ENCODE measurements around the gene LMNA.
A peak's percentile ranks its signal among the peaks of the same experiment; 100 is the strongest.

Gene LMNA

DNA sequence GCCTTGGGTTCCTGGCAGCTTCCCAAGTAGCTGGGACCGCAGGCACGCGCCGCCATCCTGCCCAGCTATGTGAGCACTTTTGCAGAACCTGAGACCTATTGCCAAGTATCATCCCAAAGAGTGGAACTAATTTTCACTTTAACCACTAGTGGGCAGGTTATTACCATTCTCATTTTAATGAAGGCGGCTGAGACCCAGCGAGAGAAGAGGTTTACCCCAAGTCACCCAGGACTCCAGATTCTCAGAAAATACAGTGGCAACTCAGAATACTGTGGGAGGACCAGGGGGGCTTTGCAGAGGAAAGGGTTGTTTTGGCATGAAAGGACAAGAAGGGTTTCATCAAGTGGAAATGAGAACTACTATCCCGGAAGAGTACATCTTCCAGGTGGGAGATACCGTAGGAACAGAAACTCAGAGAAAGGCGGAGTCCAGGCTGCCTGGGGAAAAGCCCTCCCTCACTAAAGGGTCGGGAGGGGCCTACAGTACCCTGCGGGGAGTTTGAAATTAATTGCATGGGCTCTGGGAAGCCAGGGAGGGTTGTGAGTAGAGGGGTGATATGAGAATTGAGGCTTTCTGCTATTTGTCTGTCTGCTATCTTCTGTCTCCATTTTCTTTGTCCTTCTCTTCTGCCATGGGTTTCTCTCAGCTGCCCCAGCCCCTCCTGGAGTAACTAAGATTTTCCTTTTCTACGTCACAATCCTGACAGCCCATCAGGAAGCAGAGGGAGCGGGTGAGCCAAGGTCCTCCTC lies 31.7 kb downstream of the LMNA start:
- peak; percentile 93 for DNase-seq

DNA sequence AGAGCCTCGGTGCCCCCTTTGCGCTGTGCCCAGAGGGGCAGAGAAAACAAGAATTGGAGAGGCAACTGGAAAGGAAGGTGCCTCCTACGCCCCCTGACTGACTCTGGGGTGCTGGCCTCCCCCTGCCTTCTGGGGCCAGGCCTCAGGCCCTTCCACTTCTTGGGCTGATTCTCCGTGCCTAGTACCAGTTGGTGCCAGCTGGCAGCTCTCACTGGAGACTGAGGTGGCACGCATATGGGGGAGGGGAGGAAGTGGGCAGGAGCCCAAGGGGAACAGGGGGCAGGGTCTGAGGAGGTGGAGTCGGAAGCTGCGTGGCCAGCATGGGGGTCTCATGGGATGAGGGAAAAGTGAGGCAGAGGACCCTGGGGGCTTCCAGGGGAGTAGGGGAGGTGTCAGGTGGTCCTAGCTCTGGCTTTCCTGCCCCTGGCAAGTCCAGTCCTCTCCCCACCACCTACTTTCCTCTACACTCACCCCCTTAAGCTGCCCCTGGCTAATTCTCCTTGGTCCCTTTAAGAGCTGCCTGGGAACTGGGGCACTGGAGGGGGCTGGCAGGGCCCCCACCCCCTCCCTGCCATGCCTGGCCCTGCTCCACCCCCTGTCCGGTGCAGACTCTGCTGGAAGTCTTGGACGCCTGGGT lies 32.4 kb downstream of the LMNA start:
- peak; percentile 45 for DNase-seq

DNA sequence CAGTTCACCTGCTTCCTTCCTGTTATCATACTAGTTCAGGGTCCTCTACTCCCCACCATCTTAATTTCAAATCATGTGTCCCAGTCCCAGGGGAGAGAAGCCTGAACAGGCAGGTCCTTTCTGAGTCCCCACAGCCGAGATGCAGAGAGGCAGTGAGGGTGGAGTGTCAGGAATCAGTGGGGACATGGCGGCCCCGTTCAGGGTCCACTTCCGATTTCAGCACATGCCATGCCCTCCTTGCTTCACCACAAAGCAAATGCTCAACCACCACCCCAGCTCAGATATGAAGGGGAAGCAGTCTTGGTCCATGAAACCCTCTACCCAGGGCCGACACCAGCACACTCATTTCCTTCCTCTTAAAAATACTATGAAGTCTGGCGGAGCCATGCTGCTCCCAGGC lies 33.7 kb downstream of the LMNA start:
- DNase-seq = no peak

DNA sequence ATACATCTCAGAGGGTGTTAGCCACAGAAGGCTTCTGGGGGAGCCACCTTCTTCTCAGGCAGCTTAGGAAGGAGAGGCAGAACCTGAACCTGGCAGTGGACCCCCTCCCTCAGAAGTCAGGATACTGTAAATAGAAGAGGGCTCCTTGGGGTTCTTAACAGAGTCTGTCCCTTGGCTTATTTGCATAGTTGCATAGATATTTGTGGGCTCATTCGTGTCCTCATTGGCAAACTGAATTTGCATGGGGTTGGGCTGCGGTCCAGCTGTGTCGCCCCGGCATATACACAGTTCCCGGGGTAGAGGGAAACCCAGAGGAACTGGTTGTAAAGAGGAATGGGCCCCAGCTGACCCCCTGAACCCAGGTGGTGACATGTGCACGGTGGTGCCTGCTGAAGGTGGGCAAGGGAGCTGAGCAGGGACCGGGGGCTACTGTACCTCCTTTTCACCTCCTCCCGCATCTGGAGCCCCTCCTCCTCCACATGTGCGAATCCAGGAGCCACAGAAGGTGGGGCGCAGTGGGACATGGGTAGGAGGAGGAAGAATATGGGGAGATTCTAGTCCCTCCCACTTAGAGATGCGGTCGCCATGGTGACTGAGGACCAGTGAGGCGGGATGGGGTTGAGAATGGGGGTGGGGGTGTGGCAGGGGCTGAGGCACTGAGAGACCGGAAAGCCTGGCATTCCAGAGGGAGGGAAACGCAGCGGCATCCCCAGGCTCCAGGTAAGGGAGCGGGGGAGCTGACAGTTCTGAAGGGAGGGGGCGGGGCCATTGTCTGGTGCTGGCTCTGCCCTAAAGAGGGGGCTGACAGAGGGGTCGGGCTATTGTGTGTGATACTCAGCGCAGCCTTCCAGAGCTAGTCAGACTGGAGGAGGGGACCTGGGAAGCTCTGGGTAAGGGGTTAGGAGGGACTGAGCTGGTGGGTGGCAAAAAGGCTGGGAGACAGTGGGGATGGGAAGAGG lies 35.1 kb downstream of the LMNA start:
- DNase-seq = no peak

DNA sequence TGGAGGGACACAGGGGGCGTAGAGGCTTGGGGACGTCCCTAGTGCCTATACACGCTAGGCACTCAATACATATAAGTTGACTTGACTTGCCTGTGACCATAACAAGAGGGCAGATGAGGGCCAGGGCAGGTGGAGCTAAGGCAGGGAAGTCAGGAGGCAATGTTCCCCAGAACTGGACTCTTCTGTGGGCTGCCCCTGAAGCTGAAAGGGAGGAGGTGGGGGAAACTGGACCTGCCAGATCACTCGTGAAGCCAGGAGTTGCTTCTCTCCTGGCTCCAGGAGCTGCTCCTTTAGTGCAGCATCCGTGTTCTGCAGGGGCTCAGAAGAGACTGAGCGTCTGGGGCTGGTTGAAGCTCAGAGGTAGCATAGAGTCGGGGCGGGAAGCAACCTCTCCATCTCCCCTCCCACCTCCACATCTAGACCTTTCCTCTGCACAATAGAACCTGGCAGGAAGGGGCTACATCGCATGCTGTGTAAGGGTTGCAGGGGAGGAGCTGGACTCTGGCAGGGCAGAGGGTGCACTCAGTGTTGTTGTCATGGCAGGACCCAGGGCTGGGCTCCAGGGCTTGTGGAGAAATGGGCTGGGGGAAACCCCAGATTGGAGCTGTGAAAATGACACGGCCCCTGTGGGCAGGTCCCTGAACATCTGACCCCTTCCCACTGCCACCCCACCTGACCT lies 36.0 kb downstream of the LMNA start:
- no peak for DNase-seq

DNA sequence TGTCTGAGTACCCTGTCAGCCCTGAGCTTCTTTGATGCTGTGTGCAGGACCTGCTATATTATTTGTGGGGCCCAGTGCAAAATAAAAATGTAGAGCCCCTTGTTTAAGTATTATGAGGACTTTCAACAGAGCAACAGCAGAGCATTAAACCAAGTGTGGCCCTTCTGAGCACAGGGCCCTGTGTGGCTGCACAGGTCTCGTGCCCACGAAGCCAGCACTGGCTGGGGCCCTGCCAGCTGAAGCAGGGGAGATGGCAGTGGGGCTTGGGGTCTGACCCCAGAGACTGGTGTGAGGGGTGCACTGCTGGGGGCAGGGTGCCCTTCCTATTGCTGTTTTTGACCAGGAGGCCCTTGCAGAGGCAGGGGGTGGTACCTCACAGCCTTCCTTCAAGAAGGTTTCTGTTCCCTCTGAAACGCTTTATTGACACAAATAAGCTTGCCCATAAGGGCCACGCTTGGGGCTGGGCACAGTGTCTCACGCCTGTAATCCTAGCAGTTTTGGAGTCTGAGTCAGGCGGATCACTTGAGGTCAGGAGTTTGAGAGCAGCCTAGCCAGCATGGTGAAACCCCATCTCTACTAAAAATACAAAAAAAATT lies 36.7 kb downstream of the LMNA start:
- no peak for DNase-seq

DNA sequence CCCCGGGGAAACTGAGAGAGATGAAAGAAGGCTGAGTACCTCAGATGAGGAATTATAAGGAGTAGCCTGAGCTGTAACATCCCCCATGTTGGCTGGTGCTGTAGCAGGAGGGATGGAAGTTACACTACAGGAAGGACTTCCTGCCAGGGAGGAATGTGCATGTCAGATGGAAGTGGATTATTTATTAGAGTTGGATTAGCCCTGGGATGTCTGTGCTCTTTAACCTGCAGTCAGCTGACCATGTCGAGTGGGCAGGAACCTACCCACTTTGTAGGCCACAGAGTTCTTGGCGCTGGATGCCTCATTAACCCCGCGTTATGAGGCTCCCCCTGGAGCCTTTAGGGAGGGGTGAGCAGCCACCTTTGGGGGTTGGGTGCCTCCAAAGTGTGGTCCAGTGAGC lies 38.1 kb downstream of the LMNA start:
- peak; percentile 36 for DNase-seq

DNA sequence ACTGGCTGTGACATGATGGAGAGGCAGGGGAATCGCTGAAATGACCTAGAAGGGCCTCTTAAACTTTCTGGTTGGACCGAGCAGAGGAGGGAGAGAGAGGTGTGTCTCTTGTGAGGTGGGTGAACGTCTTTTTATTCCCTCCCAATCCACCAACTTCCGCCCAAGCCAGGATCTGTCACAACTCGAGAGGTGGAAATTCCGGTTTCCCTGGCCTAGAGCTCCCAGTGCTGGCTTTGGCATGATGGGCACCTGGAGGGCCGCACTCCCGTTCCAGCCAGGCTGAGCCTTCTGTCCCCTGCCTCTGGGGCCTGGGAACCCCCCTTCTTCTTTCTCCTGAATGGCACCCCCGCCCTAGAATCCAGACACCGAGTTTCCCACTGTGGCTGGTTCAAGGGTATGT lies 38.9 kb downstream of the LMNA start, which contains the start of gene SEMA4A:
SEMA4A (plus strand) TSS at position 224 of the 400 bp plus-strand sequence. CDS start 994 bp downstream, outside the sequence.
- no peak for DNase-seq

DNA sequence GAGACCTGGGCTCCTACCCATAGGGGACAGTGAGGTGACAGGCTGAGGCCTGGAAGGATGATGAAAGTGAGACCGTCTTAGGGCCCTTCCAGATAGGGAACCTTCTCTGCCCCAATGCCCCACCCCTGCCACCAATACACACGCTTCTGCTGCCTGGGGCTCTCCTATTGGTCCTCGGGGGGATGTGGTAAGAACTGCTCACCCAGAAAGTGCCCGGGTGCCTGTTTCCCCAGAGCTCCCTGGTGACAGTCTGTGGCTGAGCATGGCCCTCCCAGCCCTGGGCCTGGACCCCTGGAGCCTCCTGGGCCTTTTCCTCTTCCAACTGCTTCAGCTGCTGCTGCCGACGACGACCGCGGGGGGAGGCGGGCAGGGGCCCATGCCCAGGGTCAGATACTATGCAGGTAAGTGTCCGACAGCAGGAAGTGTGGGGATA lies 39.8 kb downstream of the LMNA start:
- no peak for DNase-seq

DNA sequence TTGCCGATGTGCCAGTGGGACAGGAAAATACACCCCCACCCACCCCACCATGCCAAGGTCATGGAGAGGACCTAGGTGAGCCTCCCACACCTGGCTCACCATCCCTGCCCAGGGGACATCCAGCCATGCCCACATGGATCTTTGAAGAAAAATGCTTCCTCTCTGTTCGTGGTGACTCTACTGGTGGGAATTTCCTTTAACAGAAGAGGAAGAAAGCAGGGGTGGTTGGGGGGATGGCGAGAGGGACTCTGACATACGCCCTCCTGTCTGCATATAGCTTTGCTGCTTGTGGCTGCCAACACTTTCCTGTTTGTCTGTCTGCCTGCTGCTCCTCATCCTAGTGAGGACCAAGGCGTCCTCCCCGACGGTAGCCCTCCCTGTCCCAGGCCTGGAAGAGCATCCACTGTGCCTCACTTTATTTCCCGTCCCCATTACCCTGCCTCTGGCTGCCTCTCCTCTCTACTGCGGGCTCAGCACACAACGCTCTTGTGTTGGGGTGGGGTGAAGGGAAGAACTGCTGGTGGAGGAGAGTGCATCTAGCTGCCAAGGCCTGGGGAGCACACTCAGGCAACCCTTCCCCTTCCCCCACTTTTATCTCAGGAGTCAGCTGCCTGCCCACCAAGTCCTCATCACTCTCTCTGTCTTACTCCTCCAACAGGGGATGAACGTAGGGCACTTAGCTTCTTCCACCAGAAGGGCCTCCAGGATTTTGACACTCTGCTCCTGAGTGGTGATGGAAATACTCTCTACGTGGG lies 41.4 kb downstream of the LMNA start:
- DNase-seq = no peak

DNA sequence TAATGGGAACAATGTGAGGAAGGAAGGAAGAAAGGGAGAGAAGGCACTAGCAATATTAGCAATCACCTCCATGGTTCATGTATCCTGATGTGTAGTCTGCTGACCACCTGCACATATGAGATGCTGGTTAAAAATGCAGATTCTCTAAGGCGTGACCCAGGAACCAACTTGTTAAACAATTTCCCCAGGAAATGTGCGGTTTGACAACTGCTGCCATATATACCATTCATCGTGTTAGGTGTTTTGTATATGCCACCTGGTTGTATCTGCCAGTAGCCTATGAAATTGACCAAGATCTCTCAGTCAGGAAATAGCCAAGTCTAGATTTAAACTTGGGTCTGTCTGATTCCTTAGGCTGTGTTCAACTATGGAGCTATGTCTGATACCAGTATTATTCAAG lies 43.0 kb downstream of the LMNA start:
- no peak for DNase-seq

DNA sequence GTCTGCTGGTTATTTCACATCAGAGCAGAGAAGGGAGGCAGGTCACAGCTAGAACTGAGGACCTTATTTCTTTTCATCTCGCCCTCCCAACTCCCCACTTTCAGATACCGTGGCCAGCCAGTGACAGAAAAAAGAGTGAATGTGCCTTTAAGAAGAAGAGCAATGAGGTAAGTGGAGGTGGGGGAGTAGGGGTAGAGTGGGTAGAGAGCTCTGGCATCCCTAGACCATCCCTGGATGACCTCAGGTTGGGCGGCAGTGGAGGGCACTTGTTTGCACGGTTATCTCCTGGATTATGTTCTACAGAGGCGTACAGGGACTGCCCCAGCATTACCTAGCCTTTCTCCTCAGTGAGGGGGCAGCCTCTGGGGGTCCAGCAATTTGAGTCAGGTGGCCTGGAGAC lies 43.5 kb downstream of the LMNA start:
- DNase-seq = no peak

DNA sequence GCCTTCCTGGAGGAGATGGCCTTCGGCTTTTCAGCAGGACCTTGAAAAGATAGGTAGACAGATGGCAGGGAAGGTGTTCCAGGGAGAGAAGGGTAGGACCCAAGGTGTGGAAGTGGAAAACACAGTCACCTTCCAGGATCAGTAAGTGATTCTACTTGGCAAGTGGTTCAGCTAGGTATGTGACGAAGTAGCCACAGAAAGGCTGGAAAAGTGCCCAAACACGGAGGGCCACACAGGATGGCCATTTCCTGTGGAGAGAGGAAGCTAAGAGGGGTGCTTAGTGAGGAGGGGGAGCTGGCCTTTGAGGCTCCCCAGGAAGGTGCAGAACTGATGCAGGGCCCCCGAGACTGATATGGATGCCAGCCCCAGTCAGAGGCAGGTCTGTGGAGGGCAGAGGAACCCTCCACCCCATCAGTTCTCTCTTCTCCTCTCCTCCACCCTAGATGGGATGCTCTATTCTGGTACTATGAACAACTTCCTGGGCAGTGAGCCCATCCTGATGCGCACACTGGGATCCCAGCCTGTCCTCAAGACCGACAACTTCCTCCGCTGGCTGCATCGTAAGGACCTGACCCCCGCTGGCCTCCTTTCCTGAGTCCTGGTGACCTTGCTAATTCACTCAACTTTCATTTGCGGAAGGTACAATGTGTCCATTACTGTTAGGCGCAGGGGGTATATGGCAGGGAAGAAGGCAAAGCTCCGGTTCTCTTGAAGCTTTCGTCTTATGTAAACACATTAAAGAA lies 45.7 kb downstream of the LMNA start:
- no peak for DNase-seq

DNA sequence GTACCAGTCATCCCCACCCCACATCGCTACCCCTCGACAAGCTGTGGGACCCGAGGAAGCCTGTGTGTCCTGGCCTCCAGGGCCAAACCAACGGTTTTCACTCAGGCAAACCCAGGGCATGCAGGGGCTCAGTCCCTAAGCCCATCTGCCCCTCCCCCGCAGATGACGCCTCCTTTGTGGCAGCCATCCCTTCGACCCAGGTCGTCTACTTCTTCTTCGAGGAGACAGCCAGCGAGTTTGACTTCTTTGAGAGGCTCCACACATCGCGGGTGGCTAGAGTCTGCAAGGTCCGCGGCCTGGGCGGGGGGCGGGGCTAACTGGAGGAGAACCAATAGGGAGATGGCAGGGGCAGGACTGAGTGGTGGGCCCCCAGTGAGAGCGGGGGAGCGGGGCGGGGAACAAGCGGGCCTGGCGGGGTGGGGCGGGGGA lies 46.2 kb downstream of the LMNA start:
- peak; percentile 70 for DNase-seq

DNA sequence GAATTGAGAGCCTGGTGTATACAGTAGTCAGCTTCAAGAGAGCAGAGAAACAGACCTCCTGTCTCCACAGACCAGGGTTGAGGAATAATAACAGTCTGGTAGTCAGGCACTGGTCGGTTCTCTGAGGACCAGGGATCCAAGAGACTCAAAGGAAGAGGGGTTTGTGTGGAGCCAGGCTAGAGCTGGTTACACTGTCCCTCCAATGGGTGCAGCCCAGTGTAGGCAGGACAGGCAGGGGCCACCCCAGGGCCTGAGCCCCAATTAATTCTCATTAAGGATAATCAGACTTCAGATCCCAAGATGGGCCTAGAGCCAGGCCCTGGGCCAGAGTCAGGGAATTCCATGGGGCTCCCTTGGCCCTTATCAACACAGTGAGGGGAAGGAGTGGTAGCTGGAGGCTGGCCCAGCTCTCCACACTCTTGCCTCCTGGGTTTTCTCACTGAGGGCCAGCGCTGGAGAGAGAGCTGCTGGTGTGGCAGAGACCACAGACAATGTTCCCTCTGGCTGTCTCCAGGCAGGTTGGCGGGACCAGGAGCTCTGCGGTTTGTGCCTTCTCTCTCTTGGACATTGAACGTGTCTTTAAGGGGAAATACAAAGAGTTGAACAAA lies 48.0 kb downstream of the LMNA start:
- no peak for DNase-seq

DNA sequence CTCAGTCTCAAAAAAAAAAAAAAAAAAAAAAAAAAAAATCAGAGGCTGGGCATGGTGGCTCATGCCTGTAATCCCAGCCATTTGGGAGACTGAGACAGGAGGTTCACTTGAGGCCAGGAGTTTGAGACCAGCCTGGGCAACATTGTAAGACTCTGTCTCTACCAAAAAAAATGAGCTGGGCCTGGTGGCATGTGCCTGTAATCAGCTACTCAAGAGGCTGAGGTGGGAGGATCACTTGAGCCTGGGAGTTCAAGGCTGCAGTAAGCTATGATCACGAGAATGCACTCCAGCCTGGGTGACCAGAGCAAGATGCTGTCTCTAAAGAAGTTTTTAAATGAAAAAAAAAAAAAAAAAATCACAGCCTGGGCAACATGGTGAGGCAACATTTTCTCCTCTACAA lies 49.2 kb downstream of the LMNA start:
- no peak for DNase-seq

DNA sequence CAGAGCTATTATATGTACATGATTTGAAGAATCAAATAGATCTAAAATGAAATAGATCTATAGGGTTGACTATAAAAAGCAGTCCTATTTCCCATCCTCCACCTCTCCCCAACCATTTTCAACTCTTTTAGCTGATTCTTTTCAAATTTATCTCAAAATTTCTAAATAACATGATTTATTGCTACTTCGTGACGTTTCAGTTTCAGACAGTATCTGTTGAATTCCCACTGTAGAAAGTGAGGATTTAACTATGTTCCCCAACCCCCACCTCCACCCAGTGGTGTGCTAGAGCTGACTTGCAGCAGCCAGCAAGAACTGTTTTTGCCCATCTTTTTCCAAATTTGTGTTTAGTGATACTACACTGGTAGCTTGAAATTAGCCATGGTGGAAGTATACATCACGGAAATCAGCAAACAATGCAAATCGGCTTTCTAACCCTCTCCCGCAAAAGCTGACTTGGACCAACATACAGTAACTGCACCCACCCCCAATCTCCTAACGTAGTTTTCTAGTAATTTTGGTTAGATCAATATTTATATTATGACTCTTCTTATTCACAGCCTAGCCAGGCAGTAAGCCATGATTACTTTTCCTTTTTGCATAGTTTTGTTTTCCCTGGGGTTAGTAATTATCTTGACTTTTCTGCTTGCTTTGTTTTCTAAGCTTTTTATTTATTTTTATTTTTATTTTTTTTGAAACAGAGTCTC lies 49.8 kb downstream of the LMNA start:
- no peak for DNase-seq

DNA sequence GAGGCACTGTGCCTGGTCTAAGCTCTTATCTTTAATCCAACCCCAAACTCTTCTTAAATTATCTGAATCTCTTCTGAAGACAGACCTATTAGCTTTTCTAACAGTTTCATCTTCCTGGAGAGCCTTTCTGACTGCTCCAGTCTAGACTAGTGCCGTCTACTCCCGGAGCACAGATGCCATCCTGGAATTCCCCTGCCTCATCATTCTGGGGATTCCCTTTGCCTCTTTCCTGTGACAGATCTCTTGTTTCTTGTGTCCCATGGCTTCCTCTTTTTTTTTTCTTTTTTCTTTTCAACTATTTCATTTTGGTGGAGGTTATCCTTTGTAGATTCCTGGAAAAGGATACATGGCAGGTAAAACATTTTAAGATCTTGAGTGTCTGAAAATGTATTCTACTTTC lies 50.6 kb downstream of the LMNA start:
- no peak for DNase-seq

DNA sequence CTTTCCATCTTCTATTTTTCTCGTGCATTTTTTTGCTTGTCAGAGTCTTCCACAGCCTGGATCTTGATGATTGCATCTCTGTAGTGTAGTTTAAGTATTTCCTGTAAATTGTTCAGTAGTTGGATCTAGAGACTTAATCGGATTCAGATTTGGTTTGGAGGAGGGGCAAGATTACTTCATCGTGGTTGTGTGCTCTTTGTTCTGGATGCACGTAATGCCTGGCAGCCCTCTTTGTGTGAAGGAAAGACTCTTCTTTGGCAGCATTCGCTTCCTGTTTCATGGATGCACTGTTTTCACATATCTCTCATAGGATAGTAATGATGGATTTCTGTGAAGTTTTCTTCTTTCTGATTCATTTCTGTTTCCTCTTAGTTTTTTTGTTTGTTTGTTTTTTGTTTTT lies 53.0 kb downstream of the LMNA start:
- no peak for DNase-seq
